Osteoblast (primary cell): ENCODE data around the gene BARHL1. TPM values are rescaled to one million over a fixed set of nuclear protein-coding genes. Genes with fewer than 3 reads are reported as not detected.

Experiments
- DNase-seq: peaks from one replicate; pipeline ENCODE4 v3.0.0; 2011; ENCODE audit warnings: low spot score, mixed read lengths; ENCODE audit not compliant: insufficient read length; ENCODE audit errors: missing footprints
- H2AFZ ChIP-seq: 2 replicates; pipeline ENCODE4 v1.6.0; 2011; ENCODE audit warnings: mild to moderate bottlenecking, low read length
- H3K27ac ChIP-seq: 2 replicates; pipeline ENCODE4 v1.5.1; 2011; ENCODE audit warnings: mild to moderate bottlenecking, low read depth, low read length, moderate library complexity
- H3K27me3 ChIP-seq: 2 replicates; pipeline ENCODE4 v1.6.0; 2012; ENCODE audit warnings: mild to moderate bottlenecking, control low read depth, inconsistent platforms, low read length, moderate library complexity; ENCODE audit not compliant: insufficient read depth
- H3K36me3 ChIP-seq: 2 replicates; pipeline ENCODE4 v1.5.1; 2011; ENCODE audit warnings: mild to moderate bottlenecking, low read length, control low read depth, moderate library complexity; ENCODE audit not compliant: insufficient read depth
- H3K4me1 ChIP-seq: 2 replicates; pipeline ENCODE4 v1.5.1; 2011; ENCODE audit warnings: mild to moderate bottlenecking, low read length, control low read depth, moderate library complexity; ENCODE audit not compliant: insufficient read depth
- H3K4me2 ChIP-seq: 2 replicates; pipeline ENCODE4 v1.6.0; 2011; ENCODE audit warnings: mild to moderate bottlenecking, low read length; ENCODE audit not compliant: insufficient read depth
- H3K4me3 ChIP-seq: fragments of 200-600 bp; sonication (generic); 3 replicates; pipeline ENCODE4 v1.5.1; 2012; ENCODE audit warnings: mild to moderate bottlenecking, low read length, inconsistent platforms; ENCODE audit not compliant: insufficient read depth
- H3K79me2 ChIP-seq: 2 replicates; pipeline ENCODE4 v1.6.0; 2012; ENCODE audit warnings: mild to moderate bottlenecking, low read length, control low read depth, inconsistent platforms; ENCODE audit not compliant: insufficient read depth
- H3K9me3 ChIP-seq: 2 replicates; pipeline ENCODE4 v1.5.1; 2011; ENCODE audit warnings: low read depth, low read length, control low read depth
- H4K20me1 ChIP-seq: 2 replicates; pipeline ENCODE4 v1.6.0; 2012; ENCODE audit warnings: mild to moderate bottlenecking, low read length, control low read depth; ENCODE audit not compliant: insufficient read depth
- total RNA-seq: library from RNA; depleted of rRNA; stranded (reverse); fragments of >200 nt; gene quantifications from 2 replicates; pipeline ENCODE4 v1.2.3, GENCODE V29; 2012
- TF ChIP-seq, protein P1 (sequence below): IDR thresholded peaks from 2 replicates; pipeline ENCODE4 v1.5.1; 2011; ENCODE audit warnings: mild to moderate bottlenecking, low read depth, low read length, moderate library complexity; ENCODE audit errors: extremely low read depth

Gene BARHL1
- total RNA-seq, 1 donor = not detected

- TF ChIP-seq, protein P1, sequence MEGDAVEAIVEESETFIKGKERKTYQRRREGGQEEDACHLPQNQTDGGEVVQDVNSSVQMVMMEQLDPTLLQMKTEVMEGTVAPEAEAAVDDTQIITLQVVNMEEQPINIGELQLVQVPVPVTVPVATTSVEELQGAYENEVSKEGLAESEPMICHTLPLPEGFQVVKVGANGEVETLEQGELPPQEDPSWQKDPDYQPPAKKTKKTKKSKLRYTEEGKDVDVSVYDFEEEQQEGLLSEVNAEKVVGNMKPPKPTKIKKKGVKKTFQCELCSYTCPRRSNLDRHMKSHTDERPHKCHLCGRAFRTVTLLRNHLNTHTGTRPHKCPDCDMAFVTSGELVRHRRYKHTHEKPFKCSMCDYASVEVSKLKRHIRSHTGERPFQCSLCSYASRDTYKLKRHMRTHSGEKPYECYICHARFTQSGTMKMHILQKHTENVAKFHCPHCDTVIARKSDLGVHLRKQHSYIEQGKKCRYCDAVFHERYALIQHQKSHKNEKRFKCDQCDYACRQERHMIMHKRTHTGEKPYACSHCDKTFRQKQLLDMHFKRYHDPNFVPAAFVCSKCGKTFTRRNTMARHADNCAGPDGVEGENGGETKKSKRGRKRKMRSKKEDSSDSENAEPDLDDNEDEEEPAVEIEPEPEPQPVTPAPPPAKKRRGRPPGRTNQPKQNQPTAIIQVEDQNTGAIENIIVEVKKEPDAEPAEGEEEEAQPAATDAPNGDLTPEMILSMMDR = no peak
- Histone ChIP-seq H3K36me3 (peaks cover 36% of the 10 kb centered on the region), H3K27me3 (no peaks in the 10 kb centered on the region), H3K9me3 (no peaks in the 10 kb centered on the region), H2AFZ (no peak overlapping the region), H3K79me2 (no peaks in the 10 kb centered on the region), H4K20me1 (no peaks in the 10 kb centered on the region), H3K4me1 (no peaks in the 10 kb centered on the region), H3K4me2 (no peak overlapping the region), H3K4me3 (no peak overlapping the region), H3K27ac (no peak overlapping the region)
- no peak for DNase-seq
Measured at GRCh38 chr9:132622159-132622558, 39.8 kb downstream of the BARHL1 start.

DNA sequence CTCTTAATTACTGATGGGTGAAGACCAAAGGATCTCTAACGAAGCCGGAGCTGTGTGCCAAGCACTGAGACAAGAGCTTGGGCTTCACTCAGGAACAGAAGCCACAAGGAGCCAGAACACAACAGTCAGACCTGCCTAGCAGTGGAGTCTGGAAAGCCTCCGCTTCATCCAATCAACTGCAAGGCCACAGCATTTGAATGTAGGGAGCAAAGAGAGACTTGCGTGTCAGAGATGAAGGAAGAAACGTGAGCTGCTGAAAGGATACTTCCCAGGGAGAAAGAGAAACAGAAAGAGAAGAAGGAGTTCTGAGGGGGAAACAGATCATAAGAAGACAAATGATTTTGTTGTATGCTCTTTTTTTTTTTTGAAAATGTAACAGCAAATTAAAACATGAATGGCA is 43.9 kb downstream of the BARHL1 start:
- no peaks in the 10 kb centered on the region for H3K79me2 ChIP-seq
- H4K20me1 ChIP-seq = no peaks in the 10 kb centered on the region
- H3K27ac ChIP-seq = no peak overlapping the region
- H3K4me3 ChIP-seq = no peak overlapping the region
- no peak overlapping the region for H3K4me2 ChIP-seq
- no peak overlapping the region for H2AFZ ChIP-seq
- no peak for DNase-seq
- no peaks in the 10 kb centered on the region for H3K27me3 ChIP-seq
- TF ChIP-seq, protein P1 = no peak
- no peaks in the 10 kb centered on the region for H3K9me3 ChIP-seq
- H3K36me3 ChIP-seq = peaks cover 29% of the 10 kb centered on the region
- peaks cover 4% of the 10 kb centered on the region for H3K4me1 ChIP-seq

DNA sequence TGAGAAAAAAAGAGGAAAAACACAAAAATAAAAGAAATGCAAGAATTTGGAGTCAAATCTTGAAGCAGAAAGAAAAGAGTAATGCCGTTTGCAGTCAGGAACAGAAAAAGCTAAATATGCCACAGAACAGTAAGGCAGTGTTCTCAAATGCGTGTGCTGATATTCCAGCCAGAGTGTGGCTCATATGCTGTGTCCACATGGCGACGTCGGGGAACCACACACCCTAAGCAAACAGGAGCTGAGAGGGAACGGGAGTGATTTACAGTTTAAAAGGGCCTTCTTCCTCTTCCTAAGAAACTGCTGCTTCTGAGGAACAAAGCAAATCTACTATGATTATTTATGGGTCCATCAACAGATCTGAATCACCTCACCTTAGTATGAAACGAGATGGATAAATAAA is 44.7 kb downstream of the BARHL1 start:
- Histone ChIP-seq H3K4me2 (no peak overlapping the region), H3K79me2 (no peaks in the 10 kb centered on the region), H3K27me3 (no peaks in the 10 kb centered on the region), H3K36me3 (peaks cover 26% of the 10 kb centered on the region), H2AFZ (no peak overlapping the region), H4K20me1 (no peaks in the 10 kb centered on the region), H3K4me1 (peaks cover 9% of the 10 kb centered on the region), H3K4me3 (no peak overlapping the region), H3K27ac (no peak overlapping the region), H3K9me3 (no peaks in the 10 kb centered on the region)
- no peak for DNase-seq
- TF ChIP-seq, protein P1 = no peak

DNA sequence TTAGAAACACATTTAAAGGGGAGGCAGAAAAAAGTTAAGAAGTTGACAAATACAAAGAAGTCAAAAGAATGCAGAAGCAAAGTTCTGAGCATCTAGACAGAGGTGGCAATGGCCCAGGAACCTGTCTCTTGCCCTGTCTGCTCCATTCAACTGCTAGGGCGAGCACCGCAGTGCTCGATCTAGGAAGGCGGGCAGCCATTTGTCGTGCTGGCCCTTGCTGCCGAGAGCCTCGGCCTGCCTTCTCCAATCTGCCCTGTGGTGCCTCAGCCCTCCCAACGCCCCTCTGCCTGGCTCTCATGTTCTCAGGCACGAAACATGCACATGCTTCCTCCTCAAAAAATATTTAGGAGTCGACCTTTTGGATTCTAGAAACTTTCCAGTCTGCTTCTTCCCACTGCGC is 45.2 kb downstream of the BARHL1 start:
- Histone ChIP-seq H3K27ac (no peak overlapping the region), H4K20me1 (no peaks in the 10 kb centered on the region), H3K9me3 (no peaks in the 10 kb centered on the region), H3K4me3 (no peak overlapping the region), H3K79me2 (no peaks in the 10 kb centered on the region), H3K4me2 (no peak overlapping the region), H3K36me3 (peaks cover 23% of the 10 kb centered on the region), H3K4me1 (peaks cover 9% of the 10 kb centered on the region), H2AFZ (no peak overlapping the region), H3K27me3 (no peaks in the 10 kb centered on the region)
- no peak for DNase-seq
- TF ChIP-seq, protein P1 = no peak
